PC-3 (cell line): ENCODE measurements around the gene BPIFB3. TPM values are rescaled to one million over a fixed set of nuclear protein-coding genes. Genes with fewer than 3 reads are reported as not detected.

ENCODE experiments used
- ATAC-seq: fragments of 200-7000 bp; cut with Tn5 transposase; 2 replicates; pipeline ENCODE4 v1.9.1; 2020; ENCODE audit warnings: mild to moderate bottlenecking, moderate library complexity
- BruUV-seq: library from RNA; stranded (reverse); fragments of 400-500 nt; replicated peaks from 2 replicates; lab custom pipeline; 2021; lab: Mats Ljungman, UMichigan
- CTCF ChIA-PET: fragments of 300-600 bp; sonication (Branson Sonifier 250); formaldehyde crosslinking; loops from one replicate; lab custom pipeline; 2022; ENCODE audit warnings: antibody characterized with exemption; lab: Charles Lee
- POLR2A ChIA-PET: fragments of 300-600 bp; sonication (Branson Sonifier 250); formaldehyde crosslinking; loops from one replicate; lab custom pipeline; 2022; ENCODE audit warnings: antibody characterized with exemption; ENCODE audit not compliant: unreplicated experiment; lab: Charles Lee
- DNase-seq: peaks from one replicate; pipeline ENCODE4 v3.0.0-alpha.2; 2015
- H2AFZ ChIP-seq: fragments of 300-600 bp; sonication (generic); 2 replicates; pipeline ENCODE4 v1.6.0; 2016; ENCODE audit warnings: antibody characterized with exemption, low read length
- H3F3A ChIP-seq: fragments of 300-600 bp; sonication (generic); one replicate; pipeline ENCODE4 v1.6.0; 2017; ENCODE audit warnings: antibody characterized with exemption, low read length, control low read depth, mild to moderate bottlenecking; ENCODE audit not compliant: unreplicated experiment
- H3K27ac ChIP-seq: fragments of 300-600 bp; sonication (generic); 2 replicates; pipeline ENCODE4 v1.5.1; 2016; ENCODE audit warnings: mild to moderate bottlenecking, low read length
- H3K27me3 ChIP-seq: fragments of 300-600 bp; sonication (generic); 2 replicates; pipeline ENCODE4 v1.6.1; 2016; ENCODE audit warnings: low read length, mixed read lengths
- H3K36me3 ChIP-seq: fragments of 300-600 bp; sonication (generic); 2 replicates; pipeline ENCODE4 v1.6.1; 2016; ENCODE audit warnings: low read depth, mixed run types, low read length, mixed read lengths
- H3K4me1 ChIP-seq: fragments of 300-600 bp; sonication (generic); 2 replicates; pipeline ENCODE4 v1.5.1; 2016; ENCODE audit warnings: low read length; ENCODE audit not compliant: insufficient read depth
- H3K4me2 ChIP-seq: fragments of 300-600 bp; sonication (generic); 2 replicates; pipeline ENCODE4 v1.6.0; 2016; ENCODE audit warnings: low read length
- H3K4me3 ChIP-seq: fragments of 300-600 bp; sonication (generic); 2 replicates; pipeline ENCODE4 v1.5.1; 2016; ENCODE audit warnings: mild to moderate bottlenecking, low read length, mixed read lengths
- H3K79me2 ChIP-seq: fragments of 300-600 bp; sonication (generic); 2 replicates; pipeline ENCODE4 v1.6.1; 2017; ENCODE audit warnings: low read length, mixed read lengths
- H3K9ac ChIP-seq: fragments of 300-600 bp; sonication (generic); 2 replicates; pipeline ENCODE4 v1.6.0; 2016; ENCODE audit warnings: mild to moderate bottlenecking, low read length
- H3K9me2 ChIP-seq: fragments of 300-600 bp; sonication (generic); replicated peaks from 2 replicates; pipeline ENCODE4 v1.6.1; 2016; ENCODE audit warnings: mixed run types, low read length, mixed read lengths
- H3K9me3 ChIP-seq: fragments of 300-600 bp; sonication (generic); 2 replicates; pipeline ENCODE4 v1.6.1; 2016; ENCODE audit warnings: low read length, mixed read lengths
- H4K20me1 ChIP-seq: fragments of 300-600 bp; sonication (generic); 2 replicates; pipeline ENCODE4 v1.6.1; 2016; ENCODE audit warnings: low read length, mixed read lengths
- CTCF ChIP-seq: fragments of 300-600 bp; sonication (generic); conservative IDR thresholded peaks from 2 replicates; pipeline ENCODE4 v1.5.1; 2017; ENCODE audit warnings: antibody characterized with exemption, low read depth, mild to moderate bottlenecking, low read length
- EZH2 ChIP-seq: fragments of 300-600 bp; sonication (generic); IDR thresholded peaks from one replicate; pipeline ENCODE4 v1.6.1; 2017; ENCODE audit warnings: antibody characterized with exemption, mild to moderate bottlenecking, low read length; ENCODE audit not compliant: unreplicated experiment
- EZH2phosphoT487 ChIP-seq: fragments of 300-600 bp; sonication (generic); IDR thresholded peaks from 2 replicates; pipeline ENCODE4 v1.6.1; 2018; ENCODE audit warnings: mild to moderate bottlenecking, antibody characterized with exemption, low read length, borderline replicate concordance
- intact Hi-C: fragments of 100-400 bp; cut with micrococcal nuclease; formaldehyde crosslinking; loops from 2 replicates; pipeline ENCODE4 v1.9.0; 2023
- total RNA-seq: library from RNA; depleted of rRNA; stranded (reverse); fragments of >200 nt; gene quantifications from 2 replicates; pipeline ENCODE4 v1.2.3, GENCODE V29; 2014

BPIFB3 gene
- total RNA-seq, 1 experiment from 2014 or later: not detected

GRCh38 chr20:33037456-33037855 lies 16.2 kb upstream of the BPIFB3 start:
- Histone ChIP-seq H3K9me2 (no peaks in the 10 kb centered on the region), H4K20me1 (no peaks in the 10 kb centered on the region), H3K36me3 (no peaks in the 10 kb centered on the region), H3K27me3 (peaks cover 38% of the 10 kb centered on the region), H3K4me1 (no peaks in the 10 kb centered on the region), H3K9me3 (no peaks in the 10 kb centered on the region), H3K79me2 (no peaks in the 10 kb centered on the region), H3F3A (no peaks in the 10 kb centered on the region), H3K27ac (no peak overlapping the region), H3K4me2 (no peak overlapping the region), H3K9ac (no peak overlapping the region), H2AFZ (no peak overlapping the region), H3K4me3 (no peak overlapping the region)
- intact Hi-C loops: no loop called here
- BruUV-seq: no TSS peak
- ATAC-seq: no peak
- POLR2A ChIA-PET: no interaction called here
- DNase-seq: no peak
- CTCF ChIA-PET: no interaction called here
- TF ChIP-seq EZH2: no peak
- no peak for TF ChIP-seq CTCF
- TF ChIP-seq EZH2phosphoT487: no peak

- no peak overlapping the region for H2AFZ ChIP-seq
- ChIA-PET CTCF (no interaction called here), POLR2A (no interaction called here)
- no peak overlapping the region for H3K9ac ChIP-seq
- H3K27me3 ChIP-seq: peaks cover 37% of the 10 kb centered on the region
- ATAC-seq: no peak
- no peak for TF ChIP-seq EZH2phosphoT487
- TF ChIP-seq CTCF: no peak
- no peak for TF ChIP-seq EZH2
- no peaks in the 10 kb centered on the region for H3K79me2 ChIP-seq
- BruUV-seq: no TSS peak
- H3K36me3 ChIP-seq: no peaks in the 10 kb centered on the region
- H3K4me2 ChIP-seq: no peak overlapping the region
- intact Hi-C loops: no loop called here
- no peaks in the 10 kb centered on the region for H3K9me3 ChIP-seq
- H3K4me3 ChIP-seq: no peak overlapping the region
- no peak for DNase-seq
- H3F3A ChIP-seq: no peaks in the 10 kb centered on the region
- no peaks in the 10 kb centered on the region for H3K4me1 ChIP-seq
- no peaks in the 10 kb centered on the region for H3K9me2 ChIP-seq
- no peak overlapping the region for H3K27ac ChIP-seq
- no peaks in the 10 kb centered on the region for H4K20me1 ChIP-seq
Observed at GRCh38 chr20:33038243-33038642, 15.5 kb upstream of the BPIFB3 start.

GRCh38 chr20:33042430-33042829 lies 11.3 kb upstream of the BPIFB3 start:
- no peak overlapping the region for H3K4me2 ChIP-seq
- ATAC-seq (no peak), DNase-seq (no peak)
- no peaks in the 10 kb centered on the region for H3K36me3 ChIP-seq
- H3K9ac ChIP-seq: no peak overlapping the region
- H4K20me1 ChIP-seq: no peaks in the 10 kb centered on the region
- TF ChIP-seq CTCF (no peak), EZH2phosphoT487 (no peak), EZH2 (no peak)
- CTCF ChIA-PET: no interaction called here
- H3F3A ChIP-seq: no peaks in the 10 kb centered on the region
- POLR2A ChIA-PET: no interaction called here
- H3K9me2 ChIP-seq: no peaks in the 10 kb centered on the region
- H2AFZ ChIP-seq: no peak overlapping the region
- peaks cover 17% of the 10 kb centered on the region; the same call in 1 of the 2 replicates for H3K27me3 ChIP-seq
- H3K79me2 ChIP-seq: no peaks in the 10 kb centered on the region
- BruUV-seq: no TSS peak
- intact Hi-C loops: no loop called here
- no peaks in the 10 kb centered on the region for H3K4me1 ChIP-seq
- peaks cover 4% of the 10 kb centered on the region; the same call in 1 of the 2 replicates for H3K9me3 ChIP-seq
- no peak overlapping the region for H3K4me3 ChIP-seq
- H3K27ac ChIP-seq: no peak overlapping the region
